HepG2 (cell line): ENCODE results near the gene OAS1. TPM values are rescaled to one million over a fixed set of nuclear protein-coding genes. Genes with fewer than 3 reads are reported as not detected.

ENCODE experiments used
- ATAC-seq: fragments of 200-7000 bp; cut with Tn5 transposase; 3 replicates; pipeline ENCODE4 v1.9.1; 2020; ENCODE audit warnings: mild to moderate bottlenecking, moderate library complexity
- BruUV-seq: library from RNA; stranded (reverse); fragments of 400-500 nt; replicated peaks from 2 replicates; lab custom pipeline; 2021; lab: Mats Ljungman, UMichigan
- CTCF ChIA-PET: fragments of 300-600 bp; formaldehyde crosslinking; extraction: SDS; loops from one replicate; lab custom pipeline; 2021; ENCODE audit warnings: low total read pairs, inconsistent platforms, low intra/inter-chr PET ratio; lab: Yijun Ruan, JAX
- POLR2A ChIA-PET: fragments of 350-600 bp; sonication (Branson Sonifier 250); formaldehyde crosslinking; loops from one replicate; lab custom pipeline; 2020; ENCODE audit warnings: antibody characterized with exemption, inconsistent platforms; lab: Yijun Ruan, JAX
- DNase-seq: peaks from one replicate; pipeline ENCODE4 v3.0.0-alpha.2; 2015; ENCODE audit warnings: low spot score
- FAIRE-seq: peaks from 3 replicates; lab custom pipeline; 2011; peaks lifted over from hg19 to GRCh38; lab: Jason Lieb, UNC
- H2AFZ ChIP-seq: one replicate; pipeline ENCODE4 v1.6.1; 2011; ENCODE audit warnings: low read length, inconsistent platforms
- H3K27ac ChIP-seq: fragments of 300-600 bp; 3 replicates; pipeline ENCODE4 v1.8.0; 2011; ENCODE audit warnings: mixed run types, mild to moderate bottlenecking, mixed read lengths, low read length, inconsistent platforms; ENCODE audit not compliant: insufficient read depth; ENCODE audit errors: extremely low read length
- H3K27me3 ChIP-seq, 2 experiments: fragments of 200-600 bp in 1 of 2; 2 replicates in 1 of 2; 3 replicates in 1 of 2; pipeline versions ENCODE4 v1.6.0 to v1.8.0; 2011; ENCODE audit warnings: low read length in 2 of 2, mild to moderate bottlenecking in 2 of 2, moderate library complexity in 2 of 2, inconsistent platforms in 1 of 2; ENCODE audit not compliant: insufficient read depth in 2 of 2, control insufficient read depth in 1 of 2
- H3K36me3 ChIP-seq, 2 experiments: fragments of 200-600 bp in 1 of 2; replicated peaks in 1 of 2; 2 replicates in 1 of 2; 3 replicates in 1 of 2; pipeline versions ENCODE4 v1.5.1 to v1.8.0; 2011; ENCODE audit warnings: low read length in 2 of 2, inconsistent platforms in 1 of 2; ENCODE audit not compliant: insufficient read depth in 2 of 2, control insufficient read depth in 1 of 2
- H3K4me1 ChIP-seq: 2 replicates; pipeline ENCODE4 v1.5.1; 2012; ENCODE audit warnings: low read length, inconsistent platforms; ENCODE audit not compliant: insufficient read depth
- H3K4me2 ChIP-seq: 2 replicates; pipeline ENCODE4 v1.6.0; 2011; ENCODE audit warnings: low read depth, low read length, inconsistent platforms
- H3K4me3 ChIP-seq, 3 experiments: fragments of 200-600 bp in 1 of 3; sonication (generic), shearing (Covaris generic) in 1 of 3; replicated peaks in 1 of 3; 2 replicates each; pipeline ENCODE4 v1.5.1; 2011 to 2016; ENCODE audit warnings: low read length in 3 of 3, inconsistent platforms in 2 of 3, low read depth in 2 of 3, mild to moderate bottlenecking in 2 of 3, control low read depth in 1 of 3, mixed read lengths in 1 of 3; ENCODE audit not compliant: insufficient read depth in 1 of 3
- H3K79me2 ChIP-seq: one replicate; pipeline ENCODE4 v1.6.1; 2011; ENCODE audit warnings: low read length, inconsistent platforms; ENCODE audit not compliant: insufficient read depth
- H3K9ac ChIP-seq: 2 replicates; pipeline ENCODE4 v1.6.0; 2011; ENCODE audit warnings: mild to moderate bottlenecking, low read depth, low read length, inconsistent platforms; ENCODE audit not compliant: insufficient read depth
- H3K9me3 ChIP-seq: 2 replicates; pipeline ENCODE4 v1.5.1; 2012; ENCODE audit warnings: mild to moderate bottlenecking, low read length
- H4K20me1 ChIP-seq: 2 replicates; pipeline ENCODE4 v1.6.0; 2011; ENCODE audit warnings: inconsistent platforms, mild to moderate bottlenecking, low read length, moderate library complexity; ENCODE audit not compliant: insufficient read depth
- ARNT2 ChIP-seq: sonication (generic); formaldehyde crosslinking; IDR thresholded peaks from 2 replicates; pipeline ENCODE4 v1.8.0; 2022; ENCODE audit warnings: mild to moderate bottlenecking, low read depth, missing genetic modification reagents, moderate library complexity
- CAMTA2 ChIP-seq: sonication (generic); formaldehyde crosslinking; IDR thresholded peaks from 2 replicates; pipeline ENCODE4 v1.4.0; 2020; ENCODE audit warnings: mild to moderate bottlenecking, missing genetic modification reagents, borderline replicate concordance
- EEA1 ChIP-seq: sonication (generic); formaldehyde crosslinking; IDR thresholded peaks from 2 replicates; pipeline ENCODE4 v1.5.1; 2020; ENCODE audit warnings: mild to moderate bottlenecking, missing genetic modification reagents, borderline replicate concordance
- ETV5 ChIP-seq: IDR thresholded peaks from 2 replicates; pipeline ENCODE4 v1.6.1; 2018; ENCODE audit warnings: missing biosample characterization, missing genetic modification reagents, inconsistent platforms, borderline replicate concordance
- MTA3 ChIP-seq: sonication (generic); formaldehyde crosslinking; IDR thresholded peaks from 2 replicates; pipeline ENCODE4 v1.4.0; 2020; ENCODE audit warnings: missing genetic modification reagents
- RFXAP ChIP-seq: sonication (generic); formaldehyde crosslinking; IDR thresholded peaks from 2 replicates; pipeline ENCODE4 v1.4.0; 2020; ENCODE audit warnings: missing genetic modification reagents, borderline replicate concordance
- SNAI1 ChIP-seq: sonication (generic); formaldehyde crosslinking; IDR thresholded peaks from 2 replicates; pipeline ENCODE4 v1.5.0; 2020; ENCODE audit warnings: mild to moderate bottlenecking, missing genetic modification reagents, borderline replicate concordance
- SOX13 ChIP-seq, 3 experiments: fragments of 450-650 bp in 1 of 3; sonication (generic) in 1 of 3; formaldehyde crosslinking in 1 of 3; IDR thresholded peaks in 2 of 3; conservative IDR thresholded peaks in 1 of 3; 2 replicates each; pipeline versions ENCODE4 v1.5.0 to v1.6.1; 2016 to 2020; ENCODE audit warnings: antibody characterized with exemption in 1 of 3, mild to moderate bottlenecking in 1 of 3, missing compliant biosample characterization in 1 of 3, missing genetic modification reagents in 1 of 3, moderate library complexity in 1 of 3
- TGIF2 ChIP-seq: IDR thresholded peaks from 2 replicates; pipeline ENCODE4 v1.6.1; 2016; ENCODE audit warnings: control low read depth, missing compliant biosample characterization
- ZNF274 ChIP-seq: sonication (generic); formaldehyde crosslinking; IDR thresholded peaks from 2 replicates; pipeline ENCODE4 v1.5.1; 2020; ENCODE audit warnings: mild to moderate bottlenecking, missing genetic modification reagents
- ZNF460 ChIP-seq: sonication (generic); formaldehyde crosslinking; IDR thresholded peaks from 2 replicates; pipeline ENCODE4 v1.5.1; 2020; ENCODE audit warnings: missing genetic modification reagents, mild to moderate bottlenecking, borderline replicate concordance
- WGBS: methylation state at CpG from one replicate; pipeline ENCODE4 v1.1.6; 2017; ENCODE audit warnings: low lambda C conversion rate; 5-methylcytosine and 5-hydroxymethylcytosine counted together
- in situ Hi-C: cut with HindIII; loops from 2 replicates; pipeline ENCODE4 v1.10.0; 2017; ENCODE audit warnings: low pct_unique_long_range_greater_than_20kb; ENCODE audit not compliant: extremely low pct_ligation_motif_present
- intact Hi-C: fragments of 100-400 bp; cut with micrococcal nuclease; formaldehyde crosslinking; loops from one replicate; pipeline ENCODE4 v1.10.0; 2022; ENCODE audit not compliant: unreplicated experiment
- polyA plus RNA-seq, 8 experiments: library from polyadenylated mRNA; depleted of rRNA in 3 of 8; stranded (reverse) in 7 of 8; unstranded in 1 of 8; fragments of >200 nt; fragmentation: Illumina TruSeq in 4 of 8; extraction: Trizol in 4 of 8; gene quantifications; 2 replicates each; pipeline versions ENCODE4 v1.2.1 to v1.2.3, GENCODE V29; 2011 to 2016; ENCODE audit warnings: low read depth in 4 of 8, missing spikeins in 1 of 8, mixed read lengths in 1 of 8; ENCODE audit not compliant: insufficient read depth in 1 of 8
- total RNA-seq, 5 experiments: library from RNA; depleted of rRNA; stranded (reverse); fragments of >200 nt; fragmentation: Illumina TruSeq; extraction: Trizol; gene quantifications; 2 replicates each; pipeline ENCODE4 v1.2.3, GENCODE V29; 2016; ENCODE audit warnings: low read depth in 1 of 5
- TF ChIP-seq, protein P1 (sequence below): sonication (generic); formaldehyde crosslinking; IDR thresholded peaks from 2 replicates; pipeline ENCODE4 v1.8.1; 2022; ENCODE audit warnings: low read depth, mild to moderate bottlenecking, missing genetic modification reagents
- TF ChIP-seq, protein P2 (sequence below): IDR thresholded peaks from 2 replicates; pipeline ENCODE4 v1.4.0; 2020; ENCODE audit warnings: mild to moderate bottlenecking, missing genetic modification reagents
- TF ChIP-seq, protein P3 (sequence below): sonication (generic); formaldehyde crosslinking; IDR thresholded peaks from 2 replicates; pipeline ENCODE4 v1.9.0; 2021; ENCODE audit warnings: missing genetic modification reagents, mild to moderate bottlenecking, borderline replicate concordance
- TF ChIP-seq, protein P4 (sequence below): sonication (generic); formaldehyde crosslinking; conservative IDR thresholded peaks from 2 replicates; pipeline ENCODE4 v1.8.1; 2023; ENCODE audit warnings: missing genetic modification reagents

OAS1 gene
- total and polyA plus RNA-seq, 2 of the 13 experiments (the other 11 are each of a cell fraction or from before 2014, with no cell fraction given), result 6.5 to 10.6 TPM

DNA sequence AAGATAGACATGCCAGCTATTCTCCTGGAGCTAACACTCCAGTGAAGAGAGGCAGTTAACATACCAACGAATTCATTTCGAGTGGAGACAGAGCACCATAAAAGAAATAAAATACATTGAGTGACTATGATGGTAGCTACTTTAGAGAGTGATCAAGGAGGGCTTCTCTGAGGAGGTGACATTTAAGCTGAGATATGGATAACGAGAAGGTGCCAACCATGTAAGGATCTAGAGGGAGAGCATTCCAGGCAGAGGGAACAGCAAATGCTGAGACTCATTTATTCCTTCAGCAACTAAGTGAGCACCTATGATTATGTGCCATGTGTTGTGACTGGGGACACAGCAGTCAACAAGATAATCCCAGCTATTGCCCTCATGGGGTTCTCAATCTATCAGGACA, 28.3 kb upstream of the OAS1 start:
- 6% methylated on average over 3 of the region's 3 CpGs for WGBS

More for the DNA sequence above, 28.3 kb upstream of the OAS1 start:
- in situ Hi-C loops, result no loop called here
- no peaks in the 10 kb centered on the region for H3K4me1 ChIP-seq
- no TSS peak for BruUV-seq
- TF ChIP-seq, protein P1, sequence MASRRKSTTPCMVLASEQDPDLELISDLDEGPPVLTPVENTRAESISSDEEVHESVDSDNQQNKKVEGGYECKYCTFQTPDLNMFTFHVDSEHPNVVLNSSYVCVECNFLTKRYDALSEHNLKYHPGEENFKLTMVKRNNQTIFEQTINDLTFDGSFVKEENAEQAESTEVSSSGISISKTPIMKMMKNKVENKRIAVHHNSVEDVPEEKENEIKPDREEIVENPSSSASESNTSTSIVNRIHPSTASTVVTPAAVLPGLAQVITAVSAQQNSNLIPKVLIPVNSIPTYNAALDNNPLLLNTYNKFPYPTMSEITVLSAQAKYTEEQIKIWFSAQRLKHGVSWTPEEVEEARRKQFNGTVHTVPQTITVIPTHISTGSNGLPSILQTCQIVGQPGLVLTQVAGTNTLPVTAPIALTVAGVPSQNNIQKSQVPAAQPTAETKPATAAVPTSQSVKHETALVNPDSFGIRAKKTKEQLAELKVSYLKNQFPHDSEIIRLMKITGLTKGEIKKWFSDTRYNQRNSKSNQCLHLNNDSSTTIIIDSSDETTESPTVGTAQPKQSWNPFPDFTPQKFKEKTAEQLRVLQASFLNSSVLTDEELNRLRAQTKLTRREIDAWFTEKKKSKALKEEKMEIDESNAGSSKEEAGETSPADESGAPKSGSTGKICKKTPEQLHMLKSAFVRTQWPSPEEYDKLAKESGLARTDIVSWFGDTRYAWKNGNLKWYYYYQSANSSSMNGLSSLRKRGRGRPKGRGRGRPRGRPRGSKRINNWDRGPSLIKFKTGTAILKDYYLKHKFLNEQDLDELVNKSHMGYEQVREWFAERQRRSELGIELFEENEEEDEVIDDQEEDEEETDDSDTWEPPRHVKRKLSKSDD (CRISPR knock-in tag), result no peak
- TF ChIP-seq CAMTA2 (CRISPR knock-in tag) (no peak), SNAI1 (CRISPR knock-in tag) (no peak), ETV5 (no peak), ARNT2 (CRISPR knock-in tag) (no peak), EEA1 (CRISPR knock-in tag) (no peak), SOX13 (IDR thresholded peaks at IDR 0.05) (no peak), SOX13 (CRISPR knock-in tag; conservative IDR thresholded peaks at IDR 0.05 in 1 of 2, IDR thresholded peaks at IDR 0.05 in 1 of 2) (no peak), ZNF274 (CRISPR knock-in tag) (no peak), ZNF460 (CRISPR knock-in tag) (no peak), TGIF2 (CRISPR knock-in tag) (no peak), RFXAP (no peak), MTA3 (CRISPR knock-in tag) (no peak)
- TF ChIP-seq, protein P2, sequence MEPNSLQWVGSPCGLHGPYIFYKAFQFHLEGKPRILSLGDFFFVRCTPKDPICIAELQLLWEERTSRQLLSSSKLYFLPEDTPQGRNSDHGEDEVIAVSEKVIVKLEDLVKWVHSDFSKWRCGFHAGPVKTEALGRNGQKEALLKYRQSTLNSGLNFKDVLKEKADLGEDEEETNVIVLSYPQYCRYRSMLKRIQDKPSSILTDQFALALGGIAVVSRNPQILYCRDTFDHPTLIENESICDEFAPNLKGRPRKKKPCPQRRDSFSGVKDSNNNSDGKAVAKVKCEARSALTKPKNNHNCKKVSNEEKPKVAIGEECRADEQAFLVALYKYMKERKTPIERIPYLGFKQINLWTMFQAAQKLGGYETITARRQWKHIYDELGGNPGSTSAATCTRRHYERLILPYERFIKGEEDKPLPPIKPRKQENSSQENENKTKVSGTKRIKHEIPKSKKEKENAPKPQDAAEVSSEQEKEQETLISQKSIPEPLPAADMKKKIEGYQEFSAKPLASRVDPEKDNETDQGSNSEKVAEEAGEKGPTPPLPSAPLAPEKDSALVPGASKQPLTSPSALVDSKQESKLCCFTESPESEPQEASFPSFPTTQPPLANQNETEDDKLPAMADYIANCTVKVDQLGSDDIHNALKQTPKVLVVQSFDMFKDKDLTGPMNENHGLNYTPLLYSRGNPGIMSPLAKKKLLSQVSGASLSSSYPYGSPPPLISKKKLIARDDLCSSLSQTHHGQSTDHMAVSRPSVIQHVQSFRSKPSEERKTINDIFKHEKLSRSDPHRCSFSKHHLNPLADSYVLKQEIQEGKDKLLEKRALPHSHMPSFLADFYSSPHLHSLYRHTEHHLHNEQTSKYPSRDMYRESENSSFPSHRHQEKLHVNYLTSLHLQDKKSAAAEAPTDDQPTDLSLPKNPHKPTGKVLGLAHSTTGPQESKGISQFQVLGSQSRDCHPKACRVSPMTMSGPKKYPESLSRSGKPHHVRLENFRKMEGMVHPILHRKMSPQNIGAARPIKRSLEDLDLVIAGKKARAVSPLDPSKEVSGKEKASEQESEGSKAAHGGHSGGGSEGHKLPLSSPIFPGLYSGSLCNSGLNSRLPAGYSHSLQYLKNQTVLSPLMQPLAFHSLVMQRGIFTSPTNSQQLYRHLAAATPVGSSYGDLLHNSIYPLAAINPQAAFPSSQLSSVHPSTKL (CRISPR knock-in tag), result no peak
- TF ChIP-seq, protein P3, sequence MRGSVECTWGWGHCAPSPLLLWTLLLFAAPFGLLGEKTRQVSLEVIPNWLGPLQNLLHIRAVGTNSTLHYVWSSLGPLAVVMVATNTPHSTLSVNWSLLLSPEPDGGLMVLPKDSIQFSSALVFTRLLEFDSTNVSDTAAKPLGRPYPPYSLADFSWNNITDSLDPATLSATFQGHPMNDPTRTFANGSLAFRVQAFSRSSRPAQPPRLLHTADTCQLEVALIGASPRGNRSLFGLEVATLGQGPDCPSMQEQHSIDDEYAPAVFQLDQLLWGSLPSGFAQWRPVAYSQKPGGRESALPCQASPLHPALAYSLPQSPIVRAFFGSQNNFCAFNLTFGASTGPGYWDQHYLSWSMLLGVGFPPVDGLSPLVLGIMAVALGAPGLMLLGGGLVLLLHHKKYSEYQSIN (CRISPR knock-in tag), result no peak
- TF ChIP-seq, protein P4, sequence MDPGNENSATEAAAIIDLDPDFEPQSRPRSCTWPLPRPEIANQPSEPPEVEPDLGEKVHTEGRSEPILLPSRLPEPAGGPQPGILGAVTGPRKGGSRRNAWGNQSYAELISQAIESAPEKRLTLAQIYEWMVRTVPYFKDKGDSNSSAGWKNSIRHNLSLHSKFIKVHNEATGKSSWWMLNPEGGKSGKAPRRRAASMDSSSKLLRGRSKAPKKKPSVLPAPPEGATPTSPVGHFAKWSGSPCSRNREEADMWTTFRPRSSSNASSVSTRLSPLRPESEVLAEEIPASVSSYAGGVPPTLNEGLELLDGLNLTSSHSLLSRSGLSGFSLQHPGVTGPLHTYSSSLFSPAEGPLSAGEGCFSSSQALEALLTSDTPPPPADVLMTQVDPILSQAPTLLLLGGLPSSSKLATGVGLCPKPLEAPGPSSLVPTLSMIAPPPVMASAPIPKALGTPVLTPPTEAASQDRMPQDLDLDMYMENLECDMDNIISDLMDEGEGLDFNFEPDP (CRISPR knock-in tag), result no peak
- no peaks in the 10 kb centered on the region for H3K79me2 ChIP-seq
- no peaks in the 10 kb centered on the region for H3K36me3 ChIP-seq
- H3K27me3 ChIP-seq, result peaks cover 3 to 46% of the 10 kb centered on the region in 2 experiments; a peak in 4 of 5 replicates
- ChIA-PET POLR2A (no interaction called here), CTCF (no interaction called here)
- FAIRE-seq, result no peak
- H3K9me3 ChIP-seq, result no peaks in the 10 kb centered on the region
- ATAC-seq, result no peak
- no peak overlapping the region for H3K27ac ChIP-seq
- no peak overlapping the region for H3K9ac ChIP-seq
- H2AFZ ChIP-seq, result no peak overlapping the region
- H4K20me1 ChIP-seq, result no peaks in the 10 kb centered on the region
- no peak for DNase-seq
- H3K4me3 ChIP-seq, result no peak overlapping the region
- intact Hi-C loops, result no loop called here
- H3K4me2 ChIP-seq, result no peak overlapping the region
